Measurements from ENCODE around the gene FUBP1. TPM values are rescaled to one million over a fixed set of nuclear protein-coding genes. Genes with fewer than 3 reads are reported as not detected.
"Not testable (repeated sequence)": the region's sequence is repeated elsewhere in the genome, so short reads cannot be mapped to it uniquely, and the experiment has no call there.

The FUBP1 gene
- total RNA-seq, 1 donor from 2014 or later: 278 TPM

- intact Hi-C loops (cut with micrococcal nuclease): loop anchor here (1.0 to 10.0 kb wide), 8 partner anchors 25 to 1038 kb away; partner anchors contain the start of genes FUBP1, PIGK and USP33
- Mint-ChIP-seq H3K27ac (peak overlapping the region; percentile 98), H3K4me1 (peaks cover 29% of the 10 kb centered on the region)
Observed at GRCh38 chr1:78003882-78004718, 25.2 kb upstream of the FUBP1 start.

GRCh38 chr1:78003070-78003746 lies 24.3 kb upstream of the FUBP1 start:
- Mint-ChIP-seq H3K27me3 (peaks cover 2% of the 10 kb centered on the region), H3K4me1 (peaks cover 26% of the 10 kb centered on the region), H3K4me3 (peak overlapping the region; percentile 9), H3K36me3 (ENCODE audit: low read depth) (no peaks in the 10 kb centered on the region), H3K27ac (peak overlapping the region; percentile 28), H3K9me3 (no peaks in the 10 kb centered on the region)
- no peak for DNase-seq
- intact Hi-C loops (cut with micrococcal nuclease): loop anchor here (5.0 to 10.0 kb wide), 3 partner anchors 41 to 1039 kb away; partner anchors contain the start of gene PIGK

More at GRCh38 chr1:78003882-78004718, 25.2 kb upstream of the FUBP1 start:
- peak overlapping the region; percentile 89 for H3K4me3 Mint-ChIP-seq
- no peaks in the 10 kb centered on the region for H3K9me3 Mint-ChIP-seq
- H3K36me3 Mint-ChIP-seq (ENCODE audit: low read depth): no peaks in the 10 kb centered on the region
- peaks cover 2% of the 10 kb centered on the region for H3K27me3 Mint-ChIP-seq
- peak; percentile 82 for DNase-seq

- H3K4me1 Mint-ChIP-seq: peaks cover 14% of the 10 kb centered on the region
- not testable (repeated sequence) for DNase-seq; H3K9me3 Mint-ChIP-seq; H3K4me3 Mint-ChIP-seq; H3K27ac Mint-ChIP-seq; H3K36me3 Mint-ChIP-seq (ENCODE audit: low read depth); H3K27me3 Mint-ChIP-seq
- intact Hi-C loops (cut with micrococcal nuclease): loop anchor here (5.0 to 10.0 kb wide), 3 partner anchors 38 to 1042 kb away; partner anchors contain the start of gene PIGK
Observed at GRCh38 chr1:78000536-78000935, 21.7 kb upstream of the FUBP1 start.

GRCh38 chr1:77996734-77997133 lies 17.9 kb upstream of the FUBP1 start:
- Mint-ChIP-seq H3K4me3 (no peak overlapping the region), H3K36me3 (ENCODE audit: low read depth) (peaks cover 13% of the 10 kb centered on the region), H3K9me3 (no peaks in the 10 kb centered on the region), H3K27me3 (no peaks in the 10 kb centered on the region), H3K27ac (no peak overlapping the region), H3K4me1 (no peaks in the 10 kb centered on the region)
- intact Hi-C loops (cut with micrococcal nuclease): no loop called here
- no peak for DNase-seq

GRCh38 chr1:77994117-77994705 lies 15.3 kb upstream of the FUBP1 start:
- no peak for DNase-seq
- Mint-ChIP-seq H3K27ac (no peak overlapping the region), H3K9me3 (no peaks in the 10 kb centered on the region), H3K4me3 (no peak overlapping the region), H3K4me1 (peaks cover 10% of the 10 kb centered on the region), H3K36me3 (ENCODE audit: low read depth) (peaks cover 16% of the 10 kb centered on the region), H3K27me3 (no peaks in the 10 kb centered on the region)
- intact Hi-C loops (cut with micrococcal nuclease): no loop called here

- intact Hi-C loops (cut with micrococcal nuclease): no loop called here
- Mint-ChIP-seq H3K27me3 (no peaks in the 10 kb centered on the region), H3K9me3 (no peaks in the 10 kb centered on the region), H3K4me1 (peaks cover 14% of the 10 kb centered on the region), H3K27ac (no peak overlapping the region), H3K36me3 (ENCODE audit: low read depth) (peaks cover 13% of the 10 kb centered on the region), H3K4me3 (no peak overlapping the region)
- no peak for DNase-seq
Observed at GRCh38 chr1:77991638-77992037, 12.8 kb upstream of the FUBP1 start.

- H3K9me3 Mint-ChIP-seq: no peaks in the 10 kb centered on the region
- H3K36me3 Mint-ChIP-seq (ENCODE audit: low read depth): peaks cover 15% of the 10 kb centered on the region
- no peak overlapping the region for H3K4me3 Mint-ChIP-seq
- no peak overlapping the region for H3K27ac Mint-ChIP-seq
- H3K4me1 Mint-ChIP-seq: peaks cover 14% of the 10 kb centered on the region
- no peaks in the 10 kb centered on the region for H3K27me3 Mint-ChIP-seq
- intact Hi-C loops (cut with micrococcal nuclease): no loop called here
- DNase-seq: no peak
Observed at GRCh38 chr1:77990629-77991204, 11.8 kb upstream of the FUBP1 start.

- intact Hi-C loops (cut with micrococcal nuclease): loop anchor here (5.0 kb wide), 1 partner anchor 48 kb away; no protein-coding TSS in a partner anchor
- H3K4me1 Mint-ChIP-seq: peaks cover 15% of the 10 kb centered on the region
- no peaks in the 10 kb centered on the region for H3K27me3 Mint-ChIP-seq
- H3K36me3 Mint-ChIP-seq (ENCODE audit: low read depth): peaks cover 14% of the 10 kb centered on the region
- no peak overlapping the region for H3K27ac Mint-ChIP-seq
- no peaks in the 10 kb centered on the region for H3K9me3 Mint-ChIP-seq
- DNase-seq: no peak
- H3K4me3 Mint-ChIP-seq: no peak overlapping the region
Observed at GRCh38 chr1:77989744-77990143, 10.9 kb upstream of the FUBP1 start.

GRCh38 chr1:77987919-77988318 lies 9.0 kb upstream of the FUBP1 start:
- Mint-ChIP-seq H3K27ac (no peak overlapping the region), H3K27me3 (no peaks in the 10 kb centered on the region), H3K4me1 (peaks cover 22% of the 10 kb centered on the region), H3K9me3 (no peaks in the 10 kb centered on the region), H3K4me3 (no peak overlapping the region), H3K36me3 (ENCODE audit: low read depth) (peaks cover 19% of the 10 kb centered on the region)
- no peak for DNase-seq
- intact Hi-C loops (cut with micrococcal nuclease): loop anchor here (5.0 kb wide), 1 partner anchor 49 kb away; no protein-coding TSS in a partner anchor

GRCh38 chr1:77986810-77987209 lies 7.9 kb upstream of the FUBP1 start:
- Mint-ChIP-seq H3K4me3 (no peak overlapping the region), H3K27ac (no peak overlapping the region), H3K9me3 (no peaks in the 10 kb centered on the region), H3K4me1 (peaks cover 22% of the 10 kb centered on the region), H3K27me3 (no peaks in the 10 kb centered on the region), H3K36me3 (ENCODE audit: low read depth) (peaks cover 19% of the 10 kb centered on the region)
- no peak for DNase-seq
- intact Hi-C loops (cut with micrococcal nuclease): loop anchor here (5.0 kb wide), 1 partner anchor 50 kb away; no protein-coding TSS in a partner anchor

- H3K36me3 Mint-ChIP-seq (ENCODE audit: low read depth): peaks cover 26% of the 10 kb centered on the region
Observed at GRCh38 chr1:77984629-77985028, 5.8 kb upstream of the FUBP1 start.

GRCh38 chr1:77983997-77984355 lies 5.1 kb upstream of the FUBP1 start:
- intact Hi-C loops (cut with micrococcal nuclease): no loop called here
- H3K4me1 Mint-ChIP-seq: peaks cover 26% of the 10 kb centered on the region
- H3K9me3 Mint-ChIP-seq: no peaks in the 10 kb centered on the region
- H3K4me3 Mint-ChIP-seq: no peak overlapping the region
- no peak for DNase-seq
- H3K27ac Mint-ChIP-seq: no peak overlapping the region
- H3K36me3 Mint-ChIP-seq (ENCODE audit: low read depth): peaks cover 26% of the 10 kb centered on the region
- H3K27me3 Mint-ChIP-seq: no peaks in the 10 kb centered on the region

More at GRCh38 chr1:77984629-77985028, 5.8 kb upstream of the FUBP1 start:
- H3K4me1 Mint-ChIP-seq: peaks cover 28% of the 10 kb centered on the region
- intact Hi-C loops (cut with micrococcal nuclease): loop anchor here (5.0 kb wide), 1 partner anchor 53 kb away; no protein-coding TSS in a partner anchor
- no peak for DNase-seq
- no peak overlapping the region for H3K27ac Mint-ChIP-seq
- H3K27me3 Mint-ChIP-seq: no peaks in the 10 kb centered on the region
- H3K4me3 Mint-ChIP-seq: no peak overlapping the region
- H3K9me3 Mint-ChIP-seq: no peaks in the 10 kb centered on the region

- H3K27me3 Mint-ChIP-seq; H3K27ac Mint-ChIP-seq; H3K9me3 Mint-ChIP-seq; DNase-seq; intact Hi-C loops (cut with micrococcal nuclease); H3K4me3 Mint-ChIP-seq: not testable (repeated sequence)
- peaks cover 26% of the 10 kb centered on the region for H3K4me1 Mint-ChIP-seq
- H3K36me3 Mint-ChIP-seq (ENCODE audit: low read depth): peaks cover 26% of the 10 kb centered on the region
Observed at GRCh38 chr1:77983352-77983996, 4.6 kb upstream of the FUBP1 start.
